Esophagus muscularis mucosa (tissue), 3 donors: Measurements from ENCODE around the gene OBI1.

Experiments
- CTCF ChIP-seq, 3 experiments: fragments of 200-600 bp in 2 of 3; fragments of 450-650 bp in 1 of 3; sonication (generic) in 2 of 3; IDR thresholded peaks; one replicate each; pipeline ENCODE4 v1.5.1; 2017 to 2019; ENCODE audit warnings: antibody characterized with exemption in 3 of 3, mild to moderate bottlenecking in 2 of 3, moderate library complexity in 1 of 3
- POLR2A ChIP-seq: fragments of 450-650 bp; IDR thresholded peaks from one replicate; pipeline ENCODE4 v1.6.1; 2017; ENCODE audit warnings: antibody characterized with exemption, moderate library complexity, mild to moderate bottlenecking, low read depth

- TF ChIP-seq CTCF (IDR thresholded peaks at IDR 0.05) (no peak), POLR2A (no peak)
Observed at GRCh38 chr13:78662467-78662866, 3.5 kb upstream of the OBI1 start.
